Measurements from ENCODE around the gene PCDHGA3.

PCDHGA3 gene

GRCh38 chr5:141319202-141319601, 24.4 kb upstream of the PCDHGA3 start:
- peak; percentile 29 for DNase-seq
- no peak for TF ChIP-seq CTCF (IDR thresholded peaks at IDR 0.05; ENCODE audit: low read depth, low read length, missing control alignments)
- H3K27ac ChIP-seq: no peak overlapping the region
- H3K36me3 ChIP-seq (replicated peaks): peaks cover 17% of the 10 kb centered on the region
- in situ Hi-C loops (cut with HindIII; ENCODE audit: low pct_ligation_motif_present, low sequenced_read_pairs): no loop called here
- no peak overlapping the region for H3K4me3 ChIP-seq (ENCODE audit: low read depth, low read length)
- H3K27me3 ChIP-seq (replicated peaks): no peaks in the 10 kb centered on the region

GRCh38 chr5:141319699-141320098, 23.9 kb upstream of the PCDHGA3 start:
- no peak for DNase-seq
- in situ Hi-C loops (cut with HindIII; ENCODE audit: low pct_ligation_motif_present, low sequenced_read_pairs): no loop called here
- Histone ChIP-seq H3K27me3 (replicated peaks) (no peaks in the 10 kb centered on the region), H3K4me3 (ENCODE audit: low read depth, low read length) (peak overlapping the region; percentile 87), H3K36me3 (replicated peaks) (peaks cover 17% of the 10 kb centered on the region), H3K27ac (peak overlapping the region; percentile 97)
- TF ChIP-seq CTCF (IDR thresholded peaks at IDR 0.05; ENCODE audit: low read depth, low read length, missing control alignments): no peak

GRCh38 chr5:141320225-141321169, 23.1 kb upstream of the PCDHGA3 start, which contains the start of gene TAF7:
Gene TAF7, minus strand, starts transcription at chr5:141320784. Its CDS starts 740 bp downstream, at chr5:141320044.
- H3K36me3 ChIP-seq (replicated peaks): peaks cover 17% of the 10 kb centered on the region
- in situ Hi-C loops (cut with HindIII; ENCODE audit: low pct_ligation_motif_present, low sequenced_read_pairs): no loop called here
- H3K27me3 ChIP-seq (replicated peaks): no peaks in the 10 kb centered on the region
- peak; percentile 91 for TF ChIP-seq CTCF (IDR thresholded peaks at IDR 0.05; ENCODE audit: low read depth, low read length, missing control alignments)
- peak within 1 kb of the TSS; percentile 87 for H3K4me3 ChIP-seq (ENCODE audit: low read depth, low read length)
- H3K27ac ChIP-seq: peak within 1 kb of the TSS; percentile 97
- DNase-seq: peak; percentile 86

GRCh38 chr5:141322261-141322660, 21.4 kb upstream of the PCDHGA3 start:
- in situ Hi-C loops (cut with HindIII; ENCODE audit: low pct_ligation_motif_present, low sequenced_read_pairs): no loop called here
- H3K27ac ChIP-seq: no peak overlapping the region

GRCh38 chr5:141326088-141326854, 17.4 kb upstream of the PCDHGA3 start:
- in situ Hi-C loops (cut with HindIII; ENCODE audit: low pct_ligation_motif_present, low sequenced_read_pairs): no loop called here
- H3K27me3 ChIP-seq (replicated peaks): no peaks in the 10 kb centered on the region
- peak overlapping the region; percentile 19 for H3K27ac ChIP-seq
- no peaks in the 10 kb centered on the region for H3K36me3 ChIP-seq (replicated peaks)
- DNase-seq: peak; percentile 80
- peak overlapping the region; percentile 51 for H3K4me3 ChIP-seq (ENCODE audit: low read depth, low read length)
- peak; percentile 77 for TF ChIP-seq CTCF (IDR thresholded peaks at IDR 0.05; ENCODE audit: low read depth, low read length, missing control alignments)

More at GRCh38 chr5:141322261-141322660, 21.4 kb upstream of the PCDHGA3 start:
- Histone ChIP-seq H3K36me3 (replicated peaks) (peaks cover 12% of the 10 kb centered on the region), H3K27me3 (replicated peaks) (no peaks in the 10 kb centered on the region), H3K4me3 (ENCODE audit: low read depth, low read length) (no peak overlapping the region)
- TF ChIP-seq CTCF (IDR thresholded peaks at IDR 0.05; ENCODE audit: low read depth, low read length, missing control alignments): no peak
- no peak for DNase-seq
